GM19099 (cell line): ENCODE measurements around the gene PACRG.

Source experiments
- POLR2A ChIP-seq: IDR thresholded peaks from 3 replicates; pipeline ENCODE4 v1.6.1; 2011; ENCODE audit warnings: low read depth; ENCODE audit not compliant: insufficient read length; ENCODE audit errors: extremely low read depth

Gene PACRG

DNA sequence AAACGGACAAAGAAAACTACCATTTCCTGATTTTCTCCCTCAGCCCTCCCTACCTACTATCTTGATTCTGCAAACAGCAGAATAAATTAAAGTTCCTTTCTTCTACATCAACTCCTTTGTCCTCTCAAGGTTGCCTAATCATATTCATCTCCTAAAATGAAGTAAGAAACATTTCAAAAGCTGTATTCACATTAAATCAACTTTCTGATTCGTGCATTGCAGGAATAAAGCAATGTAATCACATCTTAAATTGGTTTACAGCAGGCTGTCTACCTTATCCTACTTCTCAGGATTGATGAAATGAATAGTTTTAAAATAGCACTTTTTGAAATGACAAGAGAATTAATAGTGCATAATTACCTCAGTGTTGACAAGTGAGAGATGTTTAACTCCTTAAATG is 25.3 kb upstream of the PACRG start:
- no peak for TF ChIP-seq POLR2A

- TF ChIP-seq POLR2A, result no peak
Observed at GRCh38 chr6:162704001-162704400, 23.8 kb upstream of the PACRG start.

DNA sequence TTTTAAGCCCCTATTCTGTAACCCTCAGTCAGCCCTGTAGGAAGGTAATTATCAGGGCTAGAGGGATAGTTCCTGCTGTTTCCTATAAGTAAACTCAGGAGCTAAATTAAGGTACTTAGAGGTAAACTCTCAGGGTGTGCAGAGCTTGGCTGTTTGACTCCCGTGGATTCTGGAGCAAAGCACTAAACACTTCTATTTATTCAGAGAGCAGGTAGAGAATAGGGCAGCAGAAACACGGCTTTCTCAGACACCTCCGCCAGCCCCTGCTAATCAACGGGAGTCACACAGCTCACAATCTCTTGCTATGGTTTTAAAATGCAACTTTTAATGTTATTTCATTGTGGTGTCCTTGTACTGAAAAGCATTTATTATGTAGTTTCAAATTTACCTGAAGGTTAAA is 22.0 kb upstream of the PACRG start:
- TF ChIP-seq POLR2A, result no peak

- no peak for TF ChIP-seq POLR2A
Observed at GRCh38 chr6:162706232-162706631, 21.5 kb upstream of the PACRG start.

DNA sequence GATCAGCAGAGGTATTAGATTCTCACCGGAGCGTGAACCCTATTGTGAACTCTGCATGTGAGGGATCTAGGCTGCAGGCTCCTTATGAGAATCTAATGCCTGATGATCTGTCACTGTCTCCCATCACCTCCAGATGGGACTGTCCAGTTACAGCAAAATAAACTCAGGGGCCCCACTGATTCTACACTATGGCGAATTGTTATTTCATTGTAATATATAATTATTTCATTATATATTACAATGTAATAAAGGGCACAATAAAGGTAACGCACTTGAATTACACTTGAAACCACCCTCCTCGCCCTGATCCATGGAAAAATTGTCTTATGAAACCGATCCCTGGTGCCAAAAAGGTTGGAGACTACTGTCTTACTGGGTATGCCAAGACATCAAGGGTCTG is 18.8 kb upstream of the PACRG start:
- TF ChIP-seq POLR2A, result no peak

- TF ChIP-seq POLR2A, result no peak
Observed at GRCh38 chr6:162709431-162709830, 18.3 kb upstream of the PACRG start.

- no peak for TF ChIP-seq POLR2A
Observed at GRCh38 chr6:162710419-162710818, 17.4 kb upstream of the PACRG start.

GRCh38 chr6:162710936-162711335 is 16.8 kb upstream of the PACRG start:
- TF ChIP-seq POLR2A, result no peak

DNA sequence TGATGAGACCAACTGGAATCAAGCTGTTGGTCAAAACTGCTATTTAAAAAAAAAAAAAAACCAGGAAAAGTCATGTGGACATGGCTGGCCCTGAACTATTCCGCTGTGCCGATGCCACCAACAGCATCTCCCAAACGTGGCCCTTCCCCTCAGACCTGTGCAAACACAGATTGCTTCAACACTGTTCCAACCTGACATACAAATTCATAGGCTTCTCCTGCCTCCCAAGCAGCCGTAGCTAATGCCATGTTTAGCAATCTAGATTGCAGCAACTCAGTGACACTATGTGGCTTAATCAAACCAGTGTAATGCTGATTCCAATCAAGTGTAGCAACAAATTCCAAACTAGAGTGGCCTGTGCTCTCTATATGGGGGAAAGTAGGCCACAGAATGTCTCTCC is 16.4 kb upstream of the PACRG start:
- no peak for TF ChIP-seq POLR2A

- TF ChIP-seq POLR2A, result no peak
Observed at GRCh38 chr6:162712694-162713093, 15.1 kb upstream of the PACRG start.

DNA sequence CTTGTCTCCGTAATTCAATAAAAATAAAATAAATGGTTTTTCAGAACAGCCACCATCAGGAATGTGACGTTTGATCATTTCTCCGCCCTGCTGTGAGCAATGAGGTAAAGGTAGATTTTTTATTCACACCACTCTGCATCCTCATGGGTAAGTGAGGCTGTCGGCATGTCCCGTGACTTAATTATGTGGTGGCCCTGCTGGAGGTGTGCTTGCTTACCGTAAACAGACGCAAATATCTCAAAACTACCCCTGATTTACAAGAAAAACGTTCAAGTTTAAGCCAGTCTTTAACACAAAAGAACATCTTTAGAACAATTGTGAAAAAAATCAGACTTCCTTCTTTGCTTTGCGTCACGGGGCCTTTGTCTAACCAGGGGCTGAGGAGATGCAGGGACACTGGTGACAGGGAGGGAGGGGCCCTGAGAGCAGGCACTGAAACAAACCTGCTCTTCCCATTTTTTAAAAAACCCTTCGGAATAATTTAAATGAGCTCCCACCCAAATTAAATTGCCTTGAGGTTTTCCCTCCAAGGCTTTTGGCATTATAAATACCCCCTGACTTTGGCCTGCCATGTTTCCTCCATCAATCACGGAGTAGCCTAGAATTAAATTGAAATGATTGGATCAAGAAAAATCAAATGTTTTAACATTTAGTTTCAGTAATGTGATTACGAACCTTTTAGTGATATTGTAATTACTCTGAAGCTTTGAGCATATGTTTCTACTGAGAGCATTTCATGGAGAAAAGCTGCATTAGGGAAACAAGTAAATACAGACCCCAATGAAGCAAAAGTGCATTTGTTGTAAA is 13.6 kb upstream of the PACRG start:
- no peak for TF ChIP-seq POLR2A

- no peak for TF ChIP-seq POLR2A
Observed at GRCh38 chr6:162715601-162716000, 12.2 kb upstream of the PACRG start.

DNA sequence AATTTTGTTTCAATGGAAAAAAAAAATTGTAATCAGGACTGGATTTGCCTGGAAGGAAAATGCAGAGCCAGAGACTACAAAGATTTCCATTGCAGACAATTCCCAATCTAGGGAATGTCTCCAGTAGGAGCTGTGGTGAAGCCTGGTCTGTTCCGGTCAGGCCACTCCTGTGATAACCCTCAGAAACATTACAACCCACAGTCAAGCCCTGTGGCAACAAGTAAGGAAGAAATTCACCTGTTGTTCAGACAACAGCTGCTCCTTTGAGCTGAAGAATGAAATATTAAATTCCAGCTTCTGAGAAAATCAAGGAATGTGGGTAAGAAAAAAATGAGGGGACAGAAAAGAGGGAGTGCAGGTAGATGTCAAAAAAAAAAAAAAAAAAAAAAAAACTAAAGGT is 8.2 kb upstream of the PACRG start:
- no peak for TF ChIP-seq POLR2A

DNA sequence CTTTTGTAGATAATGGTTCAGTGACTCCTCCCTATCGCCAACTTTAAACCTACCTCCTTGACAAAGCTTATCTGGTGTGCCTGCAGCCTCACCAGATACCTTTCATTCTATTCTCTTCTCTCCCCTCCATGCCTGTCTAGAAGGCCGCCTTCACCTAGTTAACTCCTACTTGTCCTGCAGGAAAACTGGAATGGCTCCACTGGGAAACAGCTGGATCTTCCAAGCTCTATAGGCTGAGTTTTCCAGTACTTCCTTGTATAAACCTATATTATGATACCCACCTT is 6.4 kb upstream of the PACRG start:
- no peak for TF ChIP-seq POLR2A

DNA sequence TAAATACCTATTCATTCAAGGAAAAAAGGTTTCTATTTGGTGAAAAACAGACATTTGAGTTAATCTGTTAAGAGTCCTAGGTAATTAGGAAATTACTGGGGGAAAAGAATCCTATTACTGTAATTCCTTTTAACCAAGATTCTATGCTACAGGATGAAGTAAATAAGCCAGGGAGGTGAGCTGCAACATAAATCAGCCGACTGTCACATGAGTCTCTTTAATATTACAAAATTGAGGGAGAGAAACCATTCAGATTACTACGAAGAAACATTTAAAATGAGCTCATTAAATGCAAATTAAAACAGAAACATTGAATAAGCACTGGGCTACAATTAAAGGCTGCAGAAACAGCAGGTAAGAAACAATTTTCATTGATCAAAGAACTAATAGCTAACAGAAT is 5.5 kb upstream of the PACRG start:
- no peak for TF ChIP-seq POLR2A

DNA sequence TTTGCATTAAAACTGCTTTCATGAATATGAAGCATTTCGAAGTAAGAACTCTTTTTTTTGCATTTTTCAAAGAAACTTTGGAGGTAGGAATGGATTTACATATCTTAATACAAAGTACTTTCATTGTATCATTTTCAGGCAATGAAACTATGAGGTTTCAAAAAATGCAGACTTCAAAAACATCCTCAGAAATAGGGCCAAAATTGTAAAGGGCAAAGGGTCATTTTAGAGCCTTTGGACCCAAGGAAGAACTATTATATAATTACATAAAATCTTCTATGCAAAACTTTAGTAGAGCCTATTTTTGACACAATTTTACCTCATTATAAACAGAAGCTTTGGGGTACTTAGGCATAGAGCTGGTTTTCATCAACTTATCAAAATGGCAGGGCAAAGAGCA is 5.1 kb upstream of the PACRG start:
- no peak for TF ChIP-seq POLR2A

DNA sequence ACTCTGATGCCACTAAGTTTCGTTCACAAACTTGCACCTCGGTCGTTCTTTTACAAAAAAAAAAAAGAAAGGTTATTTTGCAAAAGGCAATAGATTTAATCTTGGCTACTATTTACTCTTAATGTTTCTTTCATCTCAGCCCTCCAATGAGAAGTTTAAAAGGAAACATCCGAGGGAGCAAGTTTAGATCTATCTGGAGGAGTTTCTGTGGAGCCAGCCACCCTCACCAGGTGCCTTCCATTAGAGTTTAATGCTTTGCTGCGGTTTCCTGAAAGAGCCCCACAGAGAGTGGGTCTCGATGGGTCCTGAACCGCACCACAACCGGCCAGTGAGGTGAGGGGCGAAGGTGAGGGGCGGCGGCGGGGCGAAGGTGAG is 840 bp upstream of the PACRG start:
- TF ChIP-seq POLR2A, result no peak

DNA sequence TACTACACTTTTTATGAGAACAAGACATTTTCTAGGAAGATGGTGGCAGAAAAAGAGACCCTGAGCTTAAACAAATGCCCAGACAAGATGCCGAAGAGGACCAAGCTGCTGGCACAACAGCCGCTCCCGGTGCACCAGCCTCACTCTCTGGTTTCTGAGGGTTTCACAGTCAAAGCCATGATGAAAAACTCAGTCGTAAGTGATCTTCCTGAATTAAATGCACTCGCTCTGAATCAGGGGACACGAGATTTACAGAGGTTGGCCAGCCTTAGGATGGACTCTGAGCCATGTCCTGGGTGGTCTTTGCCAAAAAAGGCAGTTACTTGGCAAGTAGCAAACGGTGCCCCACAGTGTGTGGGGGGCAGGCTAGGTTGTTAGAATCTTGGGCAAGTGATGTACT is 423 bp downstream of the PACRG start:
- no peak for TF ChIP-seq POLR2A

DNA sequence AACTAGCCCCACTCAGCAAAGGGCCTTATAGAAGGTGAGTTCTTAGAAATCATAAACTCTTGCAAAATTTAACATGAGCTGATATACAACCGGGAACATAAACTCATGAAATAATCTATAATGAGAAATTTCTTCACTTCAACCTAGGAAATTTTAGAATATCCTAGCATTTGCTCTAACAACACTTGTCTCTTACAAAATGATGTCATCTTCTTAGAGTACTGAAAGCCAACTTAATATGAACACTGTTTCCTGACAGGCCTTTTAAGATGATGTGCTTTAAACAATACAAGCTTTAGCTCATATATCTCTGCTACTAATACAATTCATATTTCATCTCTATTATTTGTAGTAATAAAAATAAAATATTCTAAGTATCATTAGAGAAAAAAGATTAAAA is 932 bp downstream of the PACRG start:
- TF ChIP-seq POLR2A, result no peak
